GM23338 (cell line): Measurements from ENCODE around the gene DAB1. TPM values are rescaled to one million over a fixed set of nuclear protein-coding genes. Genes with fewer than 3 reads are reported as not detected.

Experiments
- ATAC-seq: fragments of 200-7000 bp; cut with Tn5 transposase; 3 replicates; pipeline ENCODE4 v1.9.1; 2020
- DNase-seq: peaks from one replicate; pipeline ENCODE4 v3.0.0-alpha.2; 2015; ENCODE audit warnings: low spot score
- H2AFZ ChIP-seq: fragments of 200-600 bp; sonication (generic); 2 replicates; pipeline ENCODE4 v1.8.0; 2016; ENCODE audit warnings: antibody characterized with exemption, mild to moderate bottlenecking, moderate library complexity
- H3F3A ChIP-seq: fragments of 200-600 bp; sonication (generic); replicated peaks from 2 replicates; pipeline ENCODE4 v1.8.0; 2017; ENCODE audit warnings: antibody characterized with exemption, mixed run types, low read depth
- H3K27ac ChIP-seq: fragments of 200-600 bp; sonication (generic); 2 replicates; pipeline ENCODE4 v1.6.1; 2016; ENCODE audit warnings: low read depth
- H3K27me3 ChIP-seq: fragments of 200-600 bp; sonication (generic); 2 replicates; pipeline ENCODE4 v1.8.0; 2016; ENCODE audit warnings: mild to moderate bottlenecking, mixed run types, moderate library complexity; ENCODE audit not compliant: insufficient read depth
- H3K36me3 ChIP-seq: fragments of 200-600 bp; sonication (generic); 2 replicates; pipeline ENCODE4 v1.8.0; 2016; ENCODE audit warnings: mild to moderate bottlenecking; ENCODE audit not compliant: insufficient read depth
- H3K4me1 ChIP-seq: fragments of 200-600 bp; sonication (generic); 2 replicates; pipeline ENCODE4 v1.8.0; 2016; ENCODE audit warnings: mild to moderate bottlenecking, moderate library complexity; ENCODE audit not compliant: insufficient read depth
- H3K4me2 ChIP-seq: fragments of 200-600 bp; sonication (generic); 2 replicates; pipeline ENCODE4 v1.7.1; 2017; ENCODE audit warnings: mixed run types
- H3K4me3 ChIP-seq: fragments of 200-600 bp; sonication (generic); 2 replicates; pipeline ENCODE4 v1.6.1; 2016; ENCODE audit warnings: mixed run types
- H3K79me2 ChIP-seq: fragments of 200-600 bp; sonication (generic); replicated peaks from 2 replicates; pipeline ENCODE4 v1.8.0; 2017; ENCODE audit warnings: mild to moderate bottlenecking; ENCODE audit not compliant: insufficient read depth
- H3K9me2 ChIP-seq: fragments of 200-600 bp; sonication (generic); 2 replicates; pipeline ENCODE4 v1.8.0; 2017; ENCODE audit not compliant: insufficient read depth
- H4K20me1 ChIP-seq: fragments of 200-600 bp; sonication (generic); replicated peaks from 2 replicates; pipeline ENCODE4 v1.8.0; 2017; ENCODE audit warnings: mild to moderate bottlenecking; ENCODE audit not compliant: insufficient read depth
- H3K27ac Mint-ChIP-seq: 2 replicates; pipeline ENCODE4 v1.8.0; 2020; ENCODE audit warnings: inconsistent platforms, mild to moderate bottlenecking, moderate library complexity, mixed read lengths
- H3K27me3 Mint-ChIP-seq: 3 replicates; pipeline ENCODE4 v1.8.0; 2022; ENCODE audit warnings: low read depth, mild to moderate bottlenecking, moderate library complexity, mixed read lengths, inconsistent platforms; ENCODE audit not compliant: insufficient read depth, poor library complexity
- H3K36me3 Mint-ChIP-seq: 3 replicates; pipeline ENCODE4 v1.8.0; 2021; ENCODE audit warnings: low read depth, mild to moderate bottlenecking, inconsistent platforms, moderate library complexity, mixed read lengths
- H3K4me1 Mint-ChIP-seq: 3 replicates; pipeline ENCODE4 v1.8.0; 2020; ENCODE audit warnings: mild to moderate bottlenecking, inconsistent platforms, mixed read lengths
- H3K4me3 Mint-ChIP-seq: 3 replicates; pipeline ENCODE4 v1.8.0; 2021; ENCODE audit warnings: moderate library complexity, mild to moderate bottlenecking, inconsistent platforms, mixed read lengths
- H3K9me3 Mint-ChIP-seq: 3 replicates; pipeline ENCODE4 v1.8.0; 2020; ENCODE audit warnings: moderate library complexity, mild to moderate bottlenecking, inconsistent platforms, mixed read lengths
- CREB1 ChIP-seq: fragments of 250-450 bp; sonication (Bioruptor Pico); IDR thresholded peaks from 2 replicates; pipeline ENCODE4 v1.5.0; 2020; ENCODE audit warnings: low read depth, mild to moderate bottlenecking, moderate library complexity
- ETS1 ChIP-seq: IDR thresholded peaks from 2 replicates; pipeline ENCODE4 v1.6.1; 2016; ENCODE audit warnings: antibody characterized with exemption
- EZH2phosphoT487 ChIP-seq: fragments of 200-600 bp; sonication (generic); IDR thresholded peaks from one replicate; pipeline ENCODE4 v1.8.1; 2018; ENCODE audit warnings: antibody characterized with exemption; ENCODE audit not compliant: unreplicated experiment
- NANOG ChIP-seq: IDR thresholded peaks from 2 replicates; pipeline ENCODE4 v1.6.1; 2016; ENCODE audit warnings: antibody characterized with exemption, borderline replicate concordance
- POLR2AphosphoS5 ChIP-seq: IDR thresholded peaks from 2 replicates; pipeline ENCODE4 v1.6.1; 2016; ENCODE audit warnings: antibody characterized with exemption, low read depth
- STAT1 ChIP-seq: IDR thresholded peaks from one replicate; pipeline ENCODE4 v1.6.1; 2016; ENCODE audit warnings: antibody characterized with exemption; ENCODE audit not compliant: unreplicated experiment
- ZNF331 ChIP-seq: fragments of 250-450 bp; sonication (Bioruptor Pico); IDR thresholded peaks from 2 replicates; pipeline ENCODE4 v1.5.0; 2020; ENCODE audit warnings: low read depth, mild to moderate bottlenecking, moderate library complexity
- ZNF462 ChIP-seq: fragments of 250-450 bp; sonication (Bioruptor Pico); IDR thresholded peaks from 2 replicates; pipeline ENCODE4 v1.5.0; 2020; ENCODE audit warnings: mild to moderate bottlenecking, moderate library complexity
- polyA plus RNA-seq: library from polyadenylated mRNA; unstranded; fragments of >200 nt; fragmentation: Nextera tagmentation; extraction: Ambion mirVana; gene quantifications from 2 replicates; pipeline ENCODE4 v1.2.1, GENCODE V29; 2016
- total RNA-seq: library from RNA; depleted of rRNA; stranded (reverse); fragments of >200 nt; shearing (Covaris generic); gene quantifications from 2 replicates; pipeline ENCODE4 v1.2.3, GENCODE V29; 2014
- TF ChIP-seq, protein P1 (sequence below): IDR thresholded peaks from one replicate; pipeline ENCODE4 v1.6.1; 2018; ENCODE audit warnings: antibody characterized with exemption; ENCODE audit not compliant: unreplicated experiment
- TF ChIP-seq, protein P2 (sequence below), 2 experiments: fragments of 200-600 bp in 1 of 2; sonication (generic) in 1 of 2; conservative IDR thresholded peaks; 2 replicates each; pipeline versions ENCODE4 v1.5.1 to v1.6.1; 2016 to 2017; ENCODE audit warnings: antibody characterized with exemption in 2 of 2, low read depth in 2 of 2, mild to moderate bottlenecking in 2 of 2, moderate library complexity in 1 of 2

The DAB1 gene
- total and polyA plus RNA-seq, 2 experiments from 2014 or later, result 12.8 to 14.5 TPM

DNA sequence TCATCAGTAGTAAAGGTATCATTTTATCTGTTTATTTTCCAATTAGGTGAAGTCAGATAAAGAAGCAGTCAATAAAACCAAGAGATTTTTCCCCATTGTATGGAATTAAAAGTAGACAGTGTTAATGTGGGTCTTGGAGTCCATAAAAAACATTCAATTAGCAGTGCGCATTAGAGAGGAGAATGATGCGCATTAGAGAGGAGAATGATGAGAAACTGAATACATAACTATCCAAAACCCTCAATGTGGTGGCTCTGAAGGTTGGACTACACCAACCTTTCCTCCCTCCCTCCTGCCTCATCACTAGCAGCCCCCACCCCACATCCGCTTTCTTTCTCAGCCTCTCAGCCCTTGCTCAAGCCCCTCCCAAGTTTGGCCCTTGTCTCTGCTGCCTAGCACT lies 99.5 kb downstream of the DAB1 start:
- no peak overlapping the region for H3K27ac ChIP-seq
- Mint-ChIP-seq H3K4me3 (no peak overlapping the region), H3K27ac (no peak overlapping the region), H3K9me3 (no peaks in the 10 kb centered on the region), H3K4me1 (peaks cover 21% of the 10 kb centered on the region), H3K36me3 (no peaks in the 10 kb centered on the region), H3K27me3 (no peaks in the 10 kb centered on the region)
- no peaks in the 10 kb centered on the region for H3K36me3 ChIP-seq
- H4K20me1 ChIP-seq, result no peaks in the 10 kb centered on the region
- no peak overlapping the region for H2AFZ ChIP-seq
- H3F3A ChIP-seq, result no peaks in the 10 kb centered on the region
- peaks cover 20% of the 10 kb centered on the region for H3K4me1 ChIP-seq
- no peaks in the 10 kb centered on the region for H3K27me3 ChIP-seq
- no peaks in the 10 kb centered on the region for H3K9me2 ChIP-seq
- ATAC-seq (peak; percentile 29; the same call in 1 of the 3 replicates), DNase-seq (peak; percentile 47)
- H3K79me2 ChIP-seq, result no peaks in the 10 kb centered on the region
- 0 out of 2 replicates have a peak overlapping the region, but pooled peaks have one; percentile 19 for H3K4me2 ChIP-seq
- TF ChIP-seq ZNF331 (no peak), CREB1 (CRISPR knock-in tag) (no peak), STAT1 (no peak)
- no peak overlapping the region for H3K4me3 ChIP-seq

DNA sequence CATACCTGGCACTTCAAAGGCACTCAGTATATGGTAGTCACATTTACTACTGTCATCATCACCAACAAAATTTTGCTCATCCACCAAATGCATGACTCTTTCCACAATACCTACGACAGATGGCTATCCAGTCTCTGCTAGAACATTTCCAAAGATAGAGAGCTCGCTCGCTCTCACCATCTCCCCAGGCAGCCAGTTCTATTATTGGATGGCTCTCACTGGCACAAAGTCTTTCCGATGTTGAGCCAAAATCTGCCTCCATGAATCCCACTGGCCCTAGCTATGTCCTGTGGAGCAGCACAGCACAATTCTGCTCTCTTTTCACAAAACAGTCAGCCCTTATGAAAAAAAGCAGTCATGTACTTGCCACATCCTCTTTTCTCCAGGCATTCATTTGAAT lies 102.1 kb downstream of the DAB1 start:
- Mint-ChIP-seq H3K27ac (no peak overlapping the region), H3K27me3 (peaks cover 1% of the 10 kb centered on the region), H3K36me3 (peaks cover 8% of the 10 kb centered on the region), H3K9me3 (peaks cover 8% of the 10 kb centered on the region; the same call in 1 of the 3 replicates), H3K4me1 (peaks cover 23% of the 10 kb centered on the region), H3K4me3 (no peak overlapping the region)
- no peaks in the 10 kb centered on the region for H3K27me3 ChIP-seq
- H2AFZ ChIP-seq, result no peak overlapping the region
- H3K4me2 ChIP-seq, result no peak overlapping the region
- H3K4me3 ChIP-seq, result no peak overlapping the region
- no peak for ATAC-seq
- H3K9me2 ChIP-seq, result no peaks in the 10 kb centered on the region; the same call in 1 of the 2 replicates
- no peaks in the 10 kb centered on the region for H3K79me2 ChIP-seq
- H3K27ac ChIP-seq, result no peak overlapping the region
- no peak for DNase-seq
- H3F3A ChIP-seq, result no peaks in the 10 kb centered on the region
- H3K4me1 ChIP-seq, result peaks cover 21% of the 10 kb centered on the region
- no peaks in the 10 kb centered on the region for H4K20me1 ChIP-seq
- no peaks in the 10 kb centered on the region for H3K36me3 ChIP-seq
- TF ChIP-seq, protein P1, sequence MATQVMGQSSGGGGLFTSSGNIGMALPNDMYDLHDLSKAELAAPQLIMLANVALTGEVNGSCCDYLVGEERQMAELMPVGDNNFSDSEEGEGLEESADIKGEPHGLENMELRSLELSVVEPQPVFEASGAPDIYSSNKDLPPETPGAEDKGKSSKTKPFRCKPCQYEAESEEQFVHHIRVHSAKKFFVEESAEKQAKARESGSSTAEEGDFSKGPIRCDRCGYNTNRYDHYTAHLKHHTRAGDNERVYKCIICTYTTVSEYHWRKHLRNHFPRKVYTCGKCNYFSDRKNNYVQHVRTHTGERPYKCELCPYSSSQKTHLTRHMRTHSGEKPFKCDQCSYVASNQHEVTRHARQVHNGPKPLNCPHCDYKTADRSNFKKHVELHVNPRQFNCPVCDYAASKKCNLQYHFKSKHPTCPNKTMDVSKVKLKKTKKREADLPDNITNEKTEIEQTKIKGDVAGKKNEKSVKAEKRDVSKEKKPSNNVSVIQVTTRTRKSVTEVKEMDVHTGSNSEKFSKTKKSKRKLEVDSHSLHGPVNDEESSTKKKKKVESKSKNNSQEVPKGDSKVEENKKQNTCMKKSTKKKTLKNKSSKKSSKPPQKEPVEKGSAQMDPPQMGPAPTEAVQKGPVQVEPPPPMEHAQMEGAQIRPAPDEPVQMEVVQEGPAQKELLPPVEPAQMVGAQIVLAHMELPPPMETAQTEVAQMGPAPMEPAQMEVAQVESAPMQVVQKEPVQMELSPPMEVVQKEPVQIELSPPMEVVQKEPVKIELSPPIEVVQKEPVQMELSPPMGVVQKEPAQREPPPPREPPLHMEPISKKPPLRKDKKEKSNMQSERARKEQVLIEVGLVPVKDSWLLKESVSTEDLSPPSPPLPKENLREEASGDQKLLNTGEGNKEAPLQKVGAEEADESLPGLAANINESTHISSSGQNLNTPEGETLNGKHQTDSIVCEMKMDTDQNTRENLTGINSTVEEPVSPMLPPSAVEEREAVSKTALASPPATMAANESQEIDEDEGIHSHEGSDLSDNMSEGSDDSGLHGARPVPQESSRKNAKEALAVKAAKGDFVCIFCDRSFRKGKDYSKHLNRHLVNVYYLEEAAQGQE, result no peak
- TF ChIP-seq EZH2phosphoT487 (no peak), ZNF462 (no peak), NANOG (no peak), POLR2AphosphoS5 (no peak), STAT1 (no peak), ETS1 (no peak)
- TF ChIP-seq, protein P2, sequence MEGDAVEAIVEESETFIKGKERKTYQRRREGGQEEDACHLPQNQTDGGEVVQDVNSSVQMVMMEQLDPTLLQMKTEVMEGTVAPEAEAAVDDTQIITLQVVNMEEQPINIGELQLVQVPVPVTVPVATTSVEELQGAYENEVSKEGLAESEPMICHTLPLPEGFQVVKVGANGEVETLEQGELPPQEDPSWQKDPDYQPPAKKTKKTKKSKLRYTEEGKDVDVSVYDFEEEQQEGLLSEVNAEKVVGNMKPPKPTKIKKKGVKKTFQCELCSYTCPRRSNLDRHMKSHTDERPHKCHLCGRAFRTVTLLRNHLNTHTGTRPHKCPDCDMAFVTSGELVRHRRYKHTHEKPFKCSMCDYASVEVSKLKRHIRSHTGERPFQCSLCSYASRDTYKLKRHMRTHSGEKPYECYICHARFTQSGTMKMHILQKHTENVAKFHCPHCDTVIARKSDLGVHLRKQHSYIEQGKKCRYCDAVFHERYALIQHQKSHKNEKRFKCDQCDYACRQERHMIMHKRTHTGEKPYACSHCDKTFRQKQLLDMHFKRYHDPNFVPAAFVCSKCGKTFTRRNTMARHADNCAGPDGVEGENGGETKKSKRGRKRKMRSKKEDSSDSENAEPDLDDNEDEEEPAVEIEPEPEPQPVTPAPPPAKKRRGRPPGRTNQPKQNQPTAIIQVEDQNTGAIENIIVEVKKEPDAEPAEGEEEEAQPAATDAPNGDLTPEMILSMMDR (conservative IDR thresholded peaks at IDR 0.05; ENCODE audit: low read depth in 2 of 2), result no peak
